OCI-LY7 (cell line): ENCODE results near the gene MSN. TPM values are rescaled to one million over a fixed set of nuclear protein-coding genes. Genes with fewer than 3 reads are reported as not detected.

Experiments used
- BruUV-seq: library from RNA; stranded (reverse); fragments of 400-500 nt; replicated peaks from 2 replicates; lab custom pipeline; 2021; lab: Mats Ljungman, UMichigan
- CTCF ChIA-PET: fragments of 300-600 bp; sonication (Branson Sonifier 250); formaldehyde crosslinking; loops from one replicate; lab custom pipeline; 2022; ENCODE audit warnings: antibody characterized with exemption; ENCODE audit not compliant: unreplicated experiment; lab: Charles Lee
- POLR2A ChIA-PET: fragments of 300-600 bp; sonication (Branson Sonifier 250); formaldehyde crosslinking; loops from one replicate; lab custom pipeline; 2022; ENCODE audit warnings: antibody characterized with exemption; lab: Charles Lee
- DNase-seq: peaks from one replicate; pipeline ENCODE4 v3.0.0-alpha.2; 2015; ENCODE audit warnings: low spot score
- H2AFZ ChIP-seq: fragments of 200-600 bp; sonication (generic), shearing (Covaris generic); 2 replicates; pipeline ENCODE4 v1.6.1; 2014; ENCODE audit warnings: mild to moderate bottlenecking, antibody characterized with exemption, low read length, moderate library complexity
- H3K27ac ChIP-seq: fragments of 200-600 bp; sonication (generic); 2 replicates; pipeline ENCODE4 v1.5.1; 2014; ENCODE audit warnings: mixed run types, low read depth, mild to moderate bottlenecking, moderate library complexity, low read length, inconsistent platforms; ENCODE audit not compliant: poor library complexity, severe bottlenecking
- H3K36me3 ChIP-seq: fragments of 200-600 bp; sonication (generic); 2 replicates; pipeline ENCODE4 v1.6.1; 2014; ENCODE audit warnings: mild to moderate bottlenecking, antibody characterized with exemption, low read length, moderate library complexity, mixed read lengths; ENCODE audit not compliant: insufficient read depth
- H3K4me1 ChIP-seq: fragments of 200-600 bp; sonication (generic); 2 replicates; pipeline ENCODE4 v1.5.1; 2014; ENCODE audit warnings: mild to moderate bottlenecking, low read length; ENCODE audit not compliant: insufficient read depth, poor library complexity, severe bottlenecking
- H3K4me2 ChIP-seq: fragments of 200-600 bp; sonication (generic); 2 replicates; pipeline ENCODE4 v1.6.1; 2014; ENCODE audit warnings: mild to moderate bottlenecking, low read length
- H3K4me3 ChIP-seq: fragments of 200-600 bp; sonication (generic); 2 replicates; pipeline ENCODE4 v1.5.1; 2014; ENCODE audit warnings: mild to moderate bottlenecking, low read depth, low read length; ENCODE audit not compliant: poor library complexity, severe bottlenecking
- H3K79me2 ChIP-seq: fragments of 200-600 bp; sonication (generic); 2 replicates; pipeline ENCODE4 v1.6.1; 2016; ENCODE audit warnings: low read depth, mild to moderate bottlenecking, low read length, moderate library complexity, mixed read lengths; ENCODE audit not compliant: insufficient read depth
- H3K9me2 ChIP-seq: fragments of 200-600 bp; sonication (generic); 2 replicates; pipeline ENCODE4 v1.6.1; 2016; ENCODE audit warnings: mild to moderate bottlenecking, low read length, mixed read lengths; ENCODE audit not compliant: insufficient read depth
- H3K9me3 ChIP-seq: fragments of 200-600 bp; sonication (generic); 2 replicates; pipeline ENCODE4 v1.6.1; 2014; ENCODE audit warnings: mild to moderate bottlenecking, mixed run types, low read length, mixed read lengths
- H4K20me1 ChIP-seq: fragments of 200-600 bp; sonication (generic); 2 replicates; pipeline ENCODE4 v1.6.1; 2014; ENCODE audit warnings: mild to moderate bottlenecking, antibody characterized with exemption, low read length, moderate library complexity, mixed read lengths; ENCODE audit not compliant: insufficient read depth
- EZH2phosphoT487 ChIP-seq: fragments of 200-600 bp; sonication (generic); IDR thresholded peaks from 2 replicates; pipeline ENCODE4 v1.6.1; 2018; ENCODE audit warnings: low read depth, borderline replicate concordance, mild to moderate bottlenecking, mixed run types, antibody characterized with exemption, low read length, moderate library complexity, mixed read lengths
- intact Hi-C: fragments of 100-400 bp; cut with micrococcal nuclease; formaldehyde crosslinking; loops from one replicate; pipeline ENCODE4 v1.10.0; 2022; ENCODE audit not compliant: unreplicated experiment
- total RNA-seq, 2 experiments: library from RNA; depleted of rRNA in 1 of 2; stranded (reverse); fragments of >200 nt in 1 of 2; shearing (Covaris generic) in 1 of 2; gene quantifications; 2 replicates each; pipeline ENCODE4 v1.2.3, GENCODE V29; 2014 to 2022
- TF ChIP-seq, protein P1 (sequence below): fragments of 200-600 bp; sonication (generic); conservative IDR thresholded peaks from 2 replicates; pipeline ENCODE4 v1.5.1; 2014; ENCODE audit warnings: mild to moderate bottlenecking, antibody characterized with exemption, low read length, moderate library complexity, mixed read lengths

The MSN gene
- total RNA-seq, 2 experiments from 2014 or later, result 95.8 to 143 TPM

DNA sequence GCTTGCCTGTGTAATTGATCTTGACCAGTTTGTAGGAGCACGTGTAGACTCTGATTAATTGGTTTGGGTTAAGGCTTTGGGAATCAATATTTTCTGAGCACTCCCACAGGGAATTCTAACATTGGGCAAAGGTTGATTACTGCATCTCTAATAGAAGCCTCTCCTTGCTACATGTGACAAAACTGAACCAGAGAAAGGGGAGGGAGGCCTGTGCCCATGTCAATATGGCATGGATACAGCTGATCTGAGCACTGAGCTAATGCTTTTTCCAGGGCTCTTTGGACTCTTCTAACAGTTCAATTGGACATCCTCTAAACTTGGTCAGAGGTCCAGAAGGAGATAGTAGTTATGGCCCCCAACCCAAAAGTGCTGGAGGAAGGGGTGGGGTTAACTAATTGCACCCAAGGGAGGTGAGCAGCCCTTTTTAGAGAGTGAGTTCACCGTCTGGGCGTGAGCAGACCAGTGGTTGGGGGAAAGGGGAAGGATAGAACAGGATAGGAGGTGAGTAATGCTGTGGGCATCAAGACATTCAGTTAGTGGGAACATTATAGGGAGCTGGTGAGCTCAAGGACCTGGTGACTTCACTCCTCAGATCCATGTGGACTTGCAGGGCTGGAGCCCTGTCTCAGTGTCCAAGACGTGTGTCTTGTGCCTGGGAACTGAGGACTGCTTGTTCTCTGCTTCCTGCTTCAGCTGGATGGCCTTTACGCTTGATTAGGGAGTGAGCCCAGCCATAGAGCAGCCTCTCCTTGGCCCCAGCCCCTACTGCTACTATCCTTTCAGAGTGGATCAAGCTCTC lies 22.8 kb downstream of the MSN start:
- intact Hi-C loops, result no loop called here

DNA sequence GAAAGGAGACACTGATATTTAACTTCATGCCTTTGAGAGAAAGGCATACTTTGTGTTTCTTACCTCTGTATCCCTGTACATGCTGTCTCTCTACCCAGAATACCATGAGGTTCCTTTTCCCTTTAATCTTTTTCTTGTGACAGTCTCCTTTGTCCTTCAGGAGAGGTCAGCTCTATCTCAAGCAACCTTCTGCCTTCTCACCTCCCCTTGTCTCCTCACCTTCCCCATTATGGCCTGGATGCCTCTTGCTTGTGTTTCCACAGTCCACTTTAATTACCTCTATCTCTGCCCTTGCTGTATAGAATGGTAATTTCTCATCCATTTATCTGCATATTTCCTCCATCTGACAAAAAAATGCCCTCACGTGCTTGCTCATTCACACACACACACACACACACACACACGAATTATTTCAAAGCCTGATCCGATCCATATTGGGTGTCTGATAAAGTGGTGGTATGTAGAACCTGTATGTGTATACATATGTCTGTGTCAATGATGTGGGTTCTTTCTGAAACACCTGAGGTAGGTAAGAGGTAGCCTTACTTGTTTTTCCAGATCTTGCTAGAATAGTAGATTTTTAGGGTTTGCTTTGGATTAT lies 28.5 kb downstream of the MSN start:
- TF ChIP-seq EZH2phosphoT487, result no peak
- TF ChIP-seq, protein P1, sequence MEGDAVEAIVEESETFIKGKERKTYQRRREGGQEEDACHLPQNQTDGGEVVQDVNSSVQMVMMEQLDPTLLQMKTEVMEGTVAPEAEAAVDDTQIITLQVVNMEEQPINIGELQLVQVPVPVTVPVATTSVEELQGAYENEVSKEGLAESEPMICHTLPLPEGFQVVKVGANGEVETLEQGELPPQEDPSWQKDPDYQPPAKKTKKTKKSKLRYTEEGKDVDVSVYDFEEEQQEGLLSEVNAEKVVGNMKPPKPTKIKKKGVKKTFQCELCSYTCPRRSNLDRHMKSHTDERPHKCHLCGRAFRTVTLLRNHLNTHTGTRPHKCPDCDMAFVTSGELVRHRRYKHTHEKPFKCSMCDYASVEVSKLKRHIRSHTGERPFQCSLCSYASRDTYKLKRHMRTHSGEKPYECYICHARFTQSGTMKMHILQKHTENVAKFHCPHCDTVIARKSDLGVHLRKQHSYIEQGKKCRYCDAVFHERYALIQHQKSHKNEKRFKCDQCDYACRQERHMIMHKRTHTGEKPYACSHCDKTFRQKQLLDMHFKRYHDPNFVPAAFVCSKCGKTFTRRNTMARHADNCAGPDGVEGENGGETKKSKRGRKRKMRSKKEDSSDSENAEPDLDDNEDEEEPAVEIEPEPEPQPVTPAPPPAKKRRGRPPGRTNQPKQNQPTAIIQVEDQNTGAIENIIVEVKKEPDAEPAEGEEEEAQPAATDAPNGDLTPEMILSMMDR, result no peak
- intact Hi-C loops, result no loop called here
- no peaks in the 10 kb centered on the region for H3K9me3 ChIP-seq
- H3K27ac ChIP-seq, result peak overlapping the region; percentile 100
- peaks cover 85% of the 10 kb centered on the region for H3K79me2 ChIP-seq
- H3K4me3 ChIP-seq, result peak overlapping the region; percentile 58
- ChIA-PET POLR2A (interaction anchor here (1.0 to 2.2 kb wide), 4 partner anchors 8 to 943 kb away, joined by 3 to 9 read pairs (median 4); partner anchors contain the start of gene EDA2R), CTCF (no interaction called here)
- H3K36me3 ChIP-seq, result peaks cover 16% of the 10 kb centered on the region
- no peaks in the 10 kb centered on the region for H3K9me2 ChIP-seq
- BruUV-seq, result no TSS peak
- H2AFZ ChIP-seq, result no peak overlapping the region
- peaks cover 97% of the 10 kb centered on the region for H3K4me1 ChIP-seq
- H4K20me1 ChIP-seq, result no peaks in the 10 kb centered on the region
- H3K4me2 ChIP-seq, result peak overlapping the region; percentile 93
- no peak for DNase-seq

More for the DNA sequence above, 22.8 kb downstream of the MSN start:
- ChIA-PET CTCF (no interaction called here), POLR2A (interaction anchor here (0.9 to 4.6 kb wide), 6 partner anchors 8 to 326 kb away, joined by 3 to 23 read pairs (median 8); no protein-coding TSS in a partner anchor)
- no peak for DNase-seq
- TF ChIP-seq, protein P1, result no peak
- TF ChIP-seq EZH2phosphoT487, result no peak
- H3K36me3 ChIP-seq, result peaks cover 4% of the 10 kb centered on the region
- peaks cover 8% of the 10 kb centered on the region; the same call in 1 of the 2 replicates for H4K20me1 ChIP-seq
- no peaks in the 10 kb centered on the region for H3K9me3 ChIP-seq
- H3K27ac ChIP-seq, result peak overlapping the region; percentile 33
- peak overlapping the region; percentile 7 for H3K4me3 ChIP-seq
- no peak overlapping the region for H2AFZ ChIP-seq
- peaks cover 98% of the 10 kb centered on the region for H3K79me2 ChIP-seq
- no TSS peak for BruUV-seq
- peak overlapping the region; percentile 66 for H3K4me2 ChIP-seq
- H3K4me1 ChIP-seq, result peaks cover 100% of the 10 kb centered on the region
- H3K9me2 ChIP-seq, result no peaks in the 10 kb centered on the region

DNA sequence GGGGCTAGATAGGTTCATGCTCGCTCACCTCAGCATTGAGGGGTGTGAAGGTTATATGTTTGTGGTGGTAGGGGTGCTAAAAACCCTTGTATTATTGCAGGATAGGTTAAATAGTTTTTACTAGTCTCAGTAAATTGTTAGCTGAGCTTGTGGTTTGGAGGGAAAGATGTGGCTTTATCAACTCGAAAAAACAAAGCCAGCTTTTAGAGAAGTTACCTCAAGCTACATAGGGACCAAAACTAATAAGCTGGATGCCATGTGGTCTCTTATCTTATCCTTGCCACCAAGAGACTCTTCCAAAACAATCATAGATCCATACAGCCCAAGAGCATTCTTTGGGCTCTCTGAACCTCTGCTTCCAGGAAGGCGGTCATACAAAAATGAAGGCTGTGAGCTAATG lies 29.2 kb downstream of the MSN start:
- Histone ChIP-seq H3K4me3 (peak overlapping the region; percentile 58), H3K27ac (peak overlapping the region; percentile 100), H2AFZ (no peak overlapping the region), H3K9me2 (no peaks in the 10 kb centered on the region), H3K79me2 (peaks cover 85% of the 10 kb centered on the region), H3K4me2 (peak overlapping the region; percentile 93), H3K36me3 (peaks cover 20% of the 10 kb centered on the region), H3K9me3 (no peaks in the 10 kb centered on the region), H3K4me1 (peaks cover 97% of the 10 kb centered on the region), H4K20me1 (no peaks in the 10 kb centered on the region)
- TF ChIP-seq, protein P1, result no peak
- no peak for TF ChIP-seq EZH2phosphoT487
- intact Hi-C loops, result no loop called here
- CTCF ChIA-PET, result no interaction called here
- DNase-seq, result no peak
- POLR2A ChIA-PET, result interaction anchor here (0.7 to 1.0 kb wide), 3 partner anchors 9 to 27 kb away, joined by 3 to 4 read pairs (median 3); no protein-coding TSS in a partner anchor
- BruUV-seq, result no TSS peak
